Stomach (tissue), 4 donors: ENCODE measurements around the gene ATP1A1.

Experiments used
- EP300 ChIP-seq: sonication (generic); formaldehyde crosslinking; IDR thresholded peaks from one replicate; pipeline ENCODE4 v1.6.1; 2017; ENCODE audit warnings: antibody characterized with exemption
- POLR2A ChIP-seq, 4 donors: fragments of 450-650 bp; IDR thresholded peaks; one replicate each; pipeline ENCODE4 v1.6.1; 2016; ENCODE audit warnings: antibody characterized with exemption in 4 of 4, control low read depth in 2 of 4, mild to moderate bottlenecking in 1 of 4, moderate library complexity in 1 of 4
- POLR2AphosphoS5 ChIP-seq, 3 donors: sonication (generic); formaldehyde crosslinking; IDR thresholded peaks; one replicate each; pipeline ENCODE4 v1.6.1; 2016; ENCODE audit warnings: antibody characterized with exemption in 3 of 3
- TF ChIP-seq, protein P1 (sequence below), 7 experiments: fragments of 450-650 bp in 4 of 7; fragments of 200-600 bp in 3 of 7; sonication (generic) in 3 of 7; IDR thresholded peaks; one replicate each; pipeline ENCODE4 v1.5.1; 2016 to 2019; ENCODE audit warnings: antibody characterized with exemption in 7 of 7, control low read depth in 2 of 7, mild to moderate bottlenecking in 1 of 7

DNA sequence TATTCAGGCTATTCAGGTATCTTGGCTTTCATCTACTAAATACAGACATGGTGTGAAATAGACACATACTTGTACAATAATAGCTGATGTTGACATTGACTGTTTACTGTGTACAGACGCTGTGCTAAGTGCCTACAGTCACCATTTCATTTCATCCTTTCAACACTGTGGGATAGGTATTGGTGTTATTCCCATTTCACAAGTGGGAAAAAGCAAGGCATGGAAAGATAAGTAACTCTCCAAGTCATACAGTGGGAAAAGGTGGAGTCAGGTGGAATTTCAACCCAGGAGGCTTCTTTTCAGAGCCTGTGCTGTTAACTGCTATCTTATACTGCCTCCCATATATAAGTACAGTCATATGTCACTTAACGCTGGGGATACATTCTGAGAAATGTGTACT is 49.6 kb upstream of the ATP1A1 start:
- TF ChIP-seq, protein P1, sequence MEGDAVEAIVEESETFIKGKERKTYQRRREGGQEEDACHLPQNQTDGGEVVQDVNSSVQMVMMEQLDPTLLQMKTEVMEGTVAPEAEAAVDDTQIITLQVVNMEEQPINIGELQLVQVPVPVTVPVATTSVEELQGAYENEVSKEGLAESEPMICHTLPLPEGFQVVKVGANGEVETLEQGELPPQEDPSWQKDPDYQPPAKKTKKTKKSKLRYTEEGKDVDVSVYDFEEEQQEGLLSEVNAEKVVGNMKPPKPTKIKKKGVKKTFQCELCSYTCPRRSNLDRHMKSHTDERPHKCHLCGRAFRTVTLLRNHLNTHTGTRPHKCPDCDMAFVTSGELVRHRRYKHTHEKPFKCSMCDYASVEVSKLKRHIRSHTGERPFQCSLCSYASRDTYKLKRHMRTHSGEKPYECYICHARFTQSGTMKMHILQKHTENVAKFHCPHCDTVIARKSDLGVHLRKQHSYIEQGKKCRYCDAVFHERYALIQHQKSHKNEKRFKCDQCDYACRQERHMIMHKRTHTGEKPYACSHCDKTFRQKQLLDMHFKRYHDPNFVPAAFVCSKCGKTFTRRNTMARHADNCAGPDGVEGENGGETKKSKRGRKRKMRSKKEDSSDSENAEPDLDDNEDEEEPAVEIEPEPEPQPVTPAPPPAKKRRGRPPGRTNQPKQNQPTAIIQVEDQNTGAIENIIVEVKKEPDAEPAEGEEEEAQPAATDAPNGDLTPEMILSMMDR (IDR thresholded peaks at IDR 0.05), result no peak
- TF ChIP-seq EP300, result no peak
- no peak for TF ChIP-seq POLR2A (IDR thresholded peaks at IDR 0.05)
- TF ChIP-seq POLR2AphosphoS5 (IDR thresholded peaks at IDR 0.05), result no peak
